ENCODE data around the gene LGALS7. TPM values are rescaled to one million over a fixed set of nuclear protein-coding genes. Genes with fewer than 3 reads are reported as not detected.

LGALS7 gene
- total RNA-seq, 1 experiment from 2014 or later: not detected

DNA sequence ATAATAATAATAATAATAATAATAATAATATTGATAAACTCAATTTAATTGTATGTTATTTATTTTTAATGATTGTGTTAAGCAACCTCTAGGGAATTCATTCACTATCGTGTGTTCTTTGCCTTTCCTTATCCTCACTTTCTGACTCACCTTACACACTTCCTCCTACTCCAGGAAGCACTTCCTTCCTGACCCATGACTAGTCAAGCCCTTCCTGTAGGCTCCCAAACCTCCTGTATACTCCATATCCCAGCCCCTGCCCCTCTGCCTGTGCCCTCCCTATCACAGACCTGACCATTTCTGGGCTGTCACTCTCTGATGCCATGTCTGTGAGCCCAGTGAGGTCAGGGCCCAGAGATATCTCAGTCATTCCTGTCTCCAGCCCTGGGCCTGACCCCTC, 31.9 kb upstream of the LGALS7 start:
- ATAC-seq (0 out of 2 replicates have a peak, but pooled peaks have one; percentile 8), DNase-seq (ENCODE audit: low read depth, low spot score) (no peak)
- H3K27me3 ChIP-seq (ENCODE audit: control insufficient read depth, insufficient read depth, low read length): no peaks in the 10 kb centered on the region
- no TSS peak for BruUV-seq (replicated peaks)
- ChIA-PET POLR2A (interaction anchor here (0.6 to 1.1 kb wide), 3 partner anchors 47 to 287 kb away, joined by 4 to 6 read pairs (median 5); no protein-coding TSS in a partner anchor), CTCF (interaction anchor here (0.8 kb wide), 1 partner anchor 26 kb away, joined by 3 read pairs; the partner anchor contains the start of gene ECH1)
- in situ Hi-C loops (cut with HindIII; ENCODE audit: low pct_unique_long_range_greater_than_20kb, low sequenced_read_pairs) (no loop called here), intact Hi-C loops (cut with micrococcal nuclease; ENCODE audit: unreplicated experiment) (no loop called here)
- H3K27ac ChIP-seq (ENCODE audit: low read length): no peak overlapping the region
- H3K4me1 ChIP-seq (ENCODE audit: control insufficient read depth, insufficient read depth, low read length): no peaks in the 10 kb centered on the region
- H3K4me3 ChIP-seq (ENCODE audit: low read depth in 2 of 2, low read length in 2 of 2): no peak overlapping the region
- no peak for TF ChIP-seq SIN3A (IDR thresholded peaks at IDR 0.05; ENCODE audit: borderline replicate concordance, insufficient read depth, low read depth, low read length)
- TF ChIP-seq, protein P1, sequence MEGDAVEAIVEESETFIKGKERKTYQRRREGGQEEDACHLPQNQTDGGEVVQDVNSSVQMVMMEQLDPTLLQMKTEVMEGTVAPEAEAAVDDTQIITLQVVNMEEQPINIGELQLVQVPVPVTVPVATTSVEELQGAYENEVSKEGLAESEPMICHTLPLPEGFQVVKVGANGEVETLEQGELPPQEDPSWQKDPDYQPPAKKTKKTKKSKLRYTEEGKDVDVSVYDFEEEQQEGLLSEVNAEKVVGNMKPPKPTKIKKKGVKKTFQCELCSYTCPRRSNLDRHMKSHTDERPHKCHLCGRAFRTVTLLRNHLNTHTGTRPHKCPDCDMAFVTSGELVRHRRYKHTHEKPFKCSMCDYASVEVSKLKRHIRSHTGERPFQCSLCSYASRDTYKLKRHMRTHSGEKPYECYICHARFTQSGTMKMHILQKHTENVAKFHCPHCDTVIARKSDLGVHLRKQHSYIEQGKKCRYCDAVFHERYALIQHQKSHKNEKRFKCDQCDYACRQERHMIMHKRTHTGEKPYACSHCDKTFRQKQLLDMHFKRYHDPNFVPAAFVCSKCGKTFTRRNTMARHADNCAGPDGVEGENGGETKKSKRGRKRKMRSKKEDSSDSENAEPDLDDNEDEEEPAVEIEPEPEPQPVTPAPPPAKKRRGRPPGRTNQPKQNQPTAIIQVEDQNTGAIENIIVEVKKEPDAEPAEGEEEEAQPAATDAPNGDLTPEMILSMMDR (IDR thresholded peaks at IDR 0.05): no peak
- no peak for TF ChIP-seq POLR2AphosphoS5 (IDR thresholded peaks at IDR 0.05; ENCODE audit: low read depth, low read length)
- TF ChIP-seq, protein P2, sequence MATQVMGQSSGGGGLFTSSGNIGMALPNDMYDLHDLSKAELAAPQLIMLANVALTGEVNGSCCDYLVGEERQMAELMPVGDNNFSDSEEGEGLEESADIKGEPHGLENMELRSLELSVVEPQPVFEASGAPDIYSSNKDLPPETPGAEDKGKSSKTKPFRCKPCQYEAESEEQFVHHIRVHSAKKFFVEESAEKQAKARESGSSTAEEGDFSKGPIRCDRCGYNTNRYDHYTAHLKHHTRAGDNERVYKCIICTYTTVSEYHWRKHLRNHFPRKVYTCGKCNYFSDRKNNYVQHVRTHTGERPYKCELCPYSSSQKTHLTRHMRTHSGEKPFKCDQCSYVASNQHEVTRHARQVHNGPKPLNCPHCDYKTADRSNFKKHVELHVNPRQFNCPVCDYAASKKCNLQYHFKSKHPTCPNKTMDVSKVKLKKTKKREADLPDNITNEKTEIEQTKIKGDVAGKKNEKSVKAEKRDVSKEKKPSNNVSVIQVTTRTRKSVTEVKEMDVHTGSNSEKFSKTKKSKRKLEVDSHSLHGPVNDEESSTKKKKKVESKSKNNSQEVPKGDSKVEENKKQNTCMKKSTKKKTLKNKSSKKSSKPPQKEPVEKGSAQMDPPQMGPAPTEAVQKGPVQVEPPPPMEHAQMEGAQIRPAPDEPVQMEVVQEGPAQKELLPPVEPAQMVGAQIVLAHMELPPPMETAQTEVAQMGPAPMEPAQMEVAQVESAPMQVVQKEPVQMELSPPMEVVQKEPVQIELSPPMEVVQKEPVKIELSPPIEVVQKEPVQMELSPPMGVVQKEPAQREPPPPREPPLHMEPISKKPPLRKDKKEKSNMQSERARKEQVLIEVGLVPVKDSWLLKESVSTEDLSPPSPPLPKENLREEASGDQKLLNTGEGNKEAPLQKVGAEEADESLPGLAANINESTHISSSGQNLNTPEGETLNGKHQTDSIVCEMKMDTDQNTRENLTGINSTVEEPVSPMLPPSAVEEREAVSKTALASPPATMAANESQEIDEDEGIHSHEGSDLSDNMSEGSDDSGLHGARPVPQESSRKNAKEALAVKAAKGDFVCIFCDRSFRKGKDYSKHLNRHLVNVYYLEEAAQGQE (IDR thresholded peaks at IDR 0.05; ENCODE audit: insufficient read depth in 1 of 2, low read depth in 2 of 2, low read length in 1 of 2): no peak
- TF ChIP-seq TCF7L2 (IDR thresholded peaks at IDR 0.05; ENCODE audit: low read depth, low read length): no peak
- H3K36me3 ChIP-seq (ENCODE audit: control insufficient read depth, insufficient read depth, low read length): no peaks in the 10 kb centered on the region
- H3K9me3 ChIP-seq (ENCODE audit: control insufficient read depth, insufficient read depth, low read depth, low read length): no peaks in the 10 kb centered on the region

DNA sequence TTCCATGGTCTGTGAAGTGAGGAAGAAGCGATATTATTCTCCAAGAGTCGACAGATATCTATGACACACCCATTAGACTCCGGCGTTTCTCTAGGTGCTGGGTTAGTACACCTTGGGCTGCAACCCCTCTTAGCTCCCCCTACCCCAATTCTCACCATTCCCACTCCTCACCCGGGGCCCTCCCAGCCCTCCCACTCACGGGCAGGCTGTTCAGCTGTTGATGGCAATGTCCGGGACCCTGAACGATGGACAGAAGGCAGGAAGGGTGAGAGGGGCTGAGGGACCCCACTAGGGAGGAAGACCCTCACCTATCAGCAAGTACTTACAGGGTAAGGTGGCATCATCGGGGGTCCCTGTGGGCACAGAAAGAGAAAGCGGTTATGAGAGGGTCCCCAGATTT, 30.2 kb upstream of the LGALS7 start:
- ChIA-PET POLR2A (no interaction called here), CTCF (interaction anchor here (0.5 kb wide), 1 partner anchor 170 kb away, joined by 7 read pairs; no protein-coding TSS in a partner anchor)
- intact Hi-C loops (cut with micrococcal nuclease; ENCODE audit: unreplicated experiment): no loop called here
- Histone ChIP-seq H3K9me3 (ENCODE audit: control insufficient read depth, insufficient read depth, low read depth, low read length) (no peaks in the 10 kb centered on the region), H3K4me1 (ENCODE audit: control insufficient read depth, insufficient read depth, low read length) (peaks cover 7% of the 10 kb centered on the region; the same call in 1 of the 2 replicates), H3K27me3 (ENCODE audit: control insufficient read depth, insufficient read depth, low read length) (no peaks in the 10 kb centered on the region), H3K4me3 (ENCODE audit: low read depth in 2 of 2, low read length in 2 of 2) (no peak overlapping the region), H3K27ac (ENCODE audit: low read length) (no peak overlapping the region), H3K36me3 (ENCODE audit: control insufficient read depth, insufficient read depth, low read length) (no peaks in the 10 kb centered on the region)
- TF ChIP-seq, protein P2 (IDR thresholded peaks at IDR 0.05; ENCODE audit: insufficient read depth in 1 of 2, low read depth in 2 of 2, low read length in 1 of 2): no peak
- TF ChIP-seq POLR2AphosphoS5 (IDR thresholded peaks at IDR 0.05; ENCODE audit: low read depth, low read length) (no peak), TCF7L2 (IDR thresholded peaks at IDR 0.05; ENCODE audit: low read depth, low read length) (no peak), SIN3A (IDR thresholded peaks at IDR 0.05; ENCODE audit: borderline replicate concordance, insufficient read depth, low read depth, low read length) (no peak)
- TF ChIP-seq, protein P1 (IDR thresholded peaks at IDR 0.05): no peak
- BruUV-seq (replicated peaks): no TSS peak
- in situ Hi-C loops (cut with HindIII; ENCODE audit: low pct_unique_long_range_greater_than_20kb, low sequenced_read_pairs): no loop called here
- ATAC-seq (no peak), DNase-seq (ENCODE audit: low read depth, low spot score) (no peak)
